ENCODE results near the gene TRDMT1.

TRDMT1 gene

GRCh38 chr10:17203416-17203815, 1.9 kb upstream of the TRDMT1 start:
- no peaks in the 10 kb centered on the region for H3K4me1 ChIP-seq (ENCODE audit: control insufficient read depth, low read depth, low read length)
- H2BK5ac ChIP-seq (ENCODE audit: low read length) = no peak overlapping the region
- H3K27me3 ChIP-seq (ENCODE audit: insufficient read depth, low read length, poor library complexity) = no peaks in the 10 kb centered on the region
- peak; percentile 34 for DNase-seq
- no peak overlapping the region for H4K5ac ChIP-seq (ENCODE audit: low read length)
- no peak overlapping the region for H2AK5ac ChIP-seq (ENCODE audit: low read length)
- H3K4me2 ChIP-seq (ENCODE audit: low read length) = no peak overlapping the region
- H3K23ac ChIP-seq (ENCODE audit: low read length) = no peak overlapping the region
- no peaks in the 10 kb centered on the region for H3K36me3 ChIP-seq (ENCODE audit: control insufficient read depth, insufficient read depth, low read length)
- no peak overlapping the region for H3K27ac ChIP-seq (ENCODE audit: low read depth, low read length)
- no peak overlapping the region for H2BK15ac ChIP-seq (replicated peaks; ENCODE audit: low read depth)
- no CpG with 5 or more reads among the region's 3 CpGs for WGBS (ENCODE audit: extremely low coverage, insufficient coverage, low lambda C conversion rate)
- H3K18ac ChIP-seq (ENCODE audit: low read length) = no peak overlapping the region
- no peaks in the 10 kb centered on the region for H3K79me2 ChIP-seq (ENCODE audit: control insufficient read depth, insufficient read depth, low read length)
- H3K56ac ChIP-seq (ENCODE audit: low read length) = no peak overlapping the region
- no peaks in the 10 kb centered on the region for H3K79me1 ChIP-seq (ENCODE audit: low read length)
- H4K8ac ChIP-seq (ENCODE audit: low read depth, low read length) = no peak overlapping the region
- no peak overlapping the region for H2BK120ac ChIP-seq (ENCODE audit: low read depth, low read length)
- no peak overlapping the region for H3K4me3 ChIP-seq (ENCODE audit: low read length)
- H3K4ac ChIP-seq (ENCODE audit: low read depth, low read length) = no peak overlapping the region
- no peak overlapping the region for H3K9ac ChIP-seq (ENCODE audit: low read length)

GRCh38 chr10:17202999-17203398, 1.5 kb upstream of the TRDMT1 start:
- Histone ChIP-seq H3K4me1 (ENCODE audit: control insufficient read depth, low read depth, low read length) (no peaks in the 10 kb centered on the region), H3K4me2 (ENCODE audit: low read length) (no peak overlapping the region), H3K18ac (ENCODE audit: low read length) (no peak overlapping the region), H3K23ac (ENCODE audit: low read length) (no peak overlapping the region), H3K36me3 (ENCODE audit: control insufficient read depth, insufficient read depth, low read length) (no peaks in the 10 kb centered on the region), H3K79me1 (ENCODE audit: low read length) (no peaks in the 10 kb centered on the region), H3K4me3 (ENCODE audit: low read length) (no peak overlapping the region), H3K27ac (ENCODE audit: low read depth, low read length) (no peak overlapping the region), H3K9ac (ENCODE audit: low read length) (no peak overlapping the region), H3K4ac (ENCODE audit: low read depth, low read length) (no peak overlapping the region), H4K5ac (ENCODE audit: low read length) (no peak overlapping the region), H3K27me3 (ENCODE audit: insufficient read depth, low read length, poor library complexity) (no peaks in the 10 kb centered on the region), H2BK5ac (ENCODE audit: low read length) (no peak overlapping the region), H3K79me2 (ENCODE audit: control insufficient read depth, insufficient read depth, low read length) (no peaks in the 10 kb centered on the region), H2BK15ac (replicated peaks; ENCODE audit: low read depth) (no peak overlapping the region), H3K56ac (ENCODE audit: low read length) (no peak overlapping the region), H4K8ac (ENCODE audit: low read depth, low read length) (no peak overlapping the region), H2BK120ac (ENCODE audit: low read depth, low read length) (no peak overlapping the region), H2AK5ac (ENCODE audit: low read length) (no peak overlapping the region)
- peak; percentile 29 for DNase-seq
- WGBS (ENCODE audit: extremely low coverage, insufficient coverage, low lambda C conversion rate) = no CpG with 5 or more reads among the region's 4 CpGs

- Histone ChIP-seq H3K23ac (ENCODE audit: low read length) (no peak overlapping the region), H3K4me2 (ENCODE audit: low read length) (no peak overlapping the region), H3K56ac (ENCODE audit: low read length) (no peak overlapping the region), H3K79me2 (ENCODE audit: control insufficient read depth, insufficient read depth, low read length) (no peaks in the 10 kb centered on the region), H2BK5ac (ENCODE audit: low read length) (no peak overlapping the region), H3K27ac (ENCODE audit: low read depth, low read length) (peak overlapping the region; percentile 88), H4K5ac (ENCODE audit: low read length) (peak overlapping the region; percentile 48), H3K36me3 (ENCODE audit: control insufficient read depth, insufficient read depth, low read length) (no peaks in the 10 kb centered on the region), H2BK120ac (ENCODE audit: low read depth, low read length) (no peak overlapping the region), H3K4me1 (ENCODE audit: control insufficient read depth, low read depth, low read length) (no peaks in the 10 kb centered on the region), H3K4ac (ENCODE audit: low read depth, low read length) (no peak overlapping the region), H4K8ac (ENCODE audit: low read depth, low read length) (no peak overlapping the region), H2BK15ac (replicated peaks; ENCODE audit: low read depth) (peak overlapping the region; percentile 85), H2AK5ac (ENCODE audit: low read length) (peak overlapping the region; percentile 20), H3K79me1 (ENCODE audit: low read length) (no peaks in the 10 kb centered on the region), H3K18ac (ENCODE audit: low read length) (no peak overlapping the region), H3K4me3 (ENCODE audit: low read length) (no peak overlapping the region), H3K9ac (ENCODE audit: low read length) (no peak overlapping the region), H3K27me3 (ENCODE audit: insufficient read depth, low read length, poor library complexity) (no peaks in the 10 kb centered on the region)
- DNase-seq = peak; percentile 53
- WGBS (ENCODE audit: extremely low coverage, insufficient coverage, low lambda C conversion rate) = no CpG with 5 or more reads among the region's 2 CpGs
Observed at GRCh38 chr10:17202506-17202905, 1.0 kb upstream of the TRDMT1 start.

- no CpG with 5 or more reads among the region's 3 CpGs for WGBS (ENCODE audit: extremely low coverage, insufficient coverage, low lambda C conversion rate)
- peak overlapping the region; percentile 73 for H3K9ac ChIP-seq (ENCODE audit: low read length)
- no peak overlapping the region for H2BK15ac ChIP-seq (replicated peaks; ENCODE audit: low read depth)
- no peak overlapping the region for H2BK120ac ChIP-seq (ENCODE audit: low read depth, low read length)
- H3K4me2 ChIP-seq (ENCODE audit: low read length) = no peak overlapping the region
- H2AK5ac ChIP-seq (ENCODE audit: low read length) = no peak overlapping the region
- H3K27me3 ChIP-seq (ENCODE audit: insufficient read depth, low read length, poor library complexity) = no peaks in the 10 kb centered on the region
- no peak overlapping the region for H3K23ac ChIP-seq (ENCODE audit: low read length)
- no peaks in the 10 kb centered on the region for H3K4me1 ChIP-seq (ENCODE audit: control insufficient read depth, low read depth, low read length)
- peak overlapping the region; percentile 9 for H3K18ac ChIP-seq (ENCODE audit: low read length)
- no peak overlapping the region for H2BK5ac ChIP-seq (ENCODE audit: low read length)
- H3K4me3 ChIP-seq (ENCODE audit: low read length) = no peak overlapping the region
- no peaks in the 10 kb centered on the region for H3K79me2 ChIP-seq (ENCODE audit: control insufficient read depth, insufficient read depth, low read length)
- peak overlapping the region; percentile 88 for H3K27ac ChIP-seq (ENCODE audit: low read depth, low read length)
- H4K5ac ChIP-seq (ENCODE audit: low read length) = no peak overlapping the region
- H3K79me1 ChIP-seq (ENCODE audit: low read length) = peaks cover 1% of the 10 kb centered on the region
- no peak overlapping the region for H3K4ac ChIP-seq (ENCODE audit: low read depth, low read length)
- no peak overlapping the region for H4K8ac ChIP-seq (ENCODE audit: low read depth, low read length)
- no peaks in the 10 kb centered on the region for H3K36me3 ChIP-seq (ENCODE audit: control insufficient read depth, insufficient read depth, low read length)
- peak overlapping the region; percentile 88 for H3K56ac ChIP-seq (ENCODE audit: low read length)
- DNase-seq = no peak
Observed at GRCh38 chr10:17201794-17202116, 283 bp upstream of the TRDMT1 start.

- H3K27me3 ChIP-seq (ENCODE audit: insufficient read depth, low read length, poor library complexity) = no peaks in the 10 kb centered on the region
- H4K8ac ChIP-seq (ENCODE audit: low read depth, low read length) = no peak overlapping the region
- H3K4me3 ChIP-seq (ENCODE audit: low read length) = no peak overlapping the region
- H3K79me2 ChIP-seq (ENCODE audit: control insufficient read depth, insufficient read depth, low read length) = no peaks in the 10 kb centered on the region
- no peak for DNase-seq
- no peak overlapping the region for H3K4ac ChIP-seq (ENCODE audit: low read depth, low read length)
- peak overlapping the region; percentile 66 for H3K9ac ChIP-seq (ENCODE audit: low read length)
- H3K27ac ChIP-seq (ENCODE audit: low read depth, low read length) = peak overlapping the region; percentile 88
- no peak overlapping the region for H3K23ac ChIP-seq (ENCODE audit: low read length)
- 98% methylated on average over 4 of the region's 10 CpGs for WGBS (ENCODE audit: extremely low coverage, insufficient coverage, low lambda C conversion rate)
- H2AK5ac ChIP-seq (ENCODE audit: low read length) = no peak overlapping the region
- H3K4me1 ChIP-seq (ENCODE audit: control insufficient read depth, low read depth, low read length) = no peaks in the 10 kb centered on the region
- no peaks in the 10 kb centered on the region for H3K36me3 ChIP-seq (ENCODE audit: control insufficient read depth, insufficient read depth, low read length)
- no peak overlapping the region for H2BK15ac ChIP-seq (replicated peaks; ENCODE audit: low read depth)
- H3K4me2 ChIP-seq (ENCODE audit: low read length) = no peak overlapping the region
- H3K56ac ChIP-seq (ENCODE audit: low read length) = peak overlapping the region; percentile 88
- peaks cover 3% of the 10 kb centered on the region for H3K79me1 ChIP-seq (ENCODE audit: low read length)
- no peak overlapping the region for H4K5ac ChIP-seq (ENCODE audit: low read length)
- no peak overlapping the region for H2BK5ac ChIP-seq (ENCODE audit: low read length)
- H2BK120ac ChIP-seq (ENCODE audit: low read depth, low read length) = no peak overlapping the region
- H3K18ac ChIP-seq (ENCODE audit: low read length) = peak overlapping the region; percentile 29
Observed at GRCh38 chr10:17200001-17200911, 1.2 kb downstream of the TRDMT1 start.
